Measurements from ENCODE around the gene GRIK5. TPM values are rescaled to one million over a fixed set of nuclear protein-coding genes. Genes with fewer than 3 reads are reported as not detected.

Gene GRIK5
- total and polyA plus RNA-seq, 2 donors from 2014 or later = 8.9 to 16.2 TPM

DNA sequence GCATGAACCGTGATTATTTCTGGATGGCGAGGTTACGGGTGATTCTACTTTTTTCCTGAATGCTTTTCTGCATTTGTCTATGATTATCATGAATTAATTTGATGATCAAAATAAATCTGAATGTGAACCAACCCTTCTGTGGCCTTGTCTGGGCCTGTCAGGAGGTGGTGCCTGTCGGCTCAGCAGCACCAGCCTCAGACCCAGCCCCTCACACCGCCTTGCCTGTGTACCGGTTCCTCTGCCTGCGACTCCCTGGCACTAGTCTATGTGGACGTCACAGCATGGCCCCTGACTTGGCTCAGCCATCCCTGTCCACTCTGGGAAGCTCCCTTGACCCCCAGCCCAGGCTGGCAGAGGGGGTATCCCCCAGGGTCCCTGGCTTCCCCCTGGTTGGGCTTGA lies 95.4 kb downstream of the GRIK5 start:
- intact Hi-C loops (cut with DNase I) = no loop called here

DNA sequence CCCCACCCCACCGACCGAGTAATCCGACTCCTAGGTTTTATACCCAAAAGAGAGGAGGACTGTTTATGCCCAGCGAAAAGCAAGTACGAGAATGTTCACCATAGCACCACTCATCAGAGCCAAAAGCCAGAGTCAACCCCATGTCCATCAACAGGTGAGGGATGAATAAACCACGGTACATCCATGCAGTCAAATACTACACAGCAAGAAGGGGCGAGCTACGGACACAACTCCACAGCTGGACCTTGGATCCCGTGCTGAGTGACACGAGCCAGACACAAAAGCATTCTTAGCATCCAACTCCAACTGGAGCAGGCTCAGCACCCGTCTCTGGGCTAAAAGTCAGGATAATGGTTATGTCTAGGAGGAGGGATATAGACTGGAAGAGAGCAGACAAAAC lies 98.6 kb downstream of the GRIK5 start:
- FAIRE-seq (no peak), DNase-seq (no peak)
- intact Hi-C loops (cut with DNase I) = no loop called here
- H3K9ac ChIP-seq (ENCODE audit: low read length in 3 of 3) = no peak overlapping the region
- no peaks in the 10 kb centered on the region for H3K36me3 ChIP-seq (ENCODE audit: control insufficient read depth in 2 of 3, insufficient read depth in 3 of 3, low read length in 3 of 3)
- H3K27ac ChIP-seq (ENCODE audit: low read depth in 2 of 2, low read length in 2 of 2) = no peak overlapping the region
- TF ChIP-seq, protein P1, sequence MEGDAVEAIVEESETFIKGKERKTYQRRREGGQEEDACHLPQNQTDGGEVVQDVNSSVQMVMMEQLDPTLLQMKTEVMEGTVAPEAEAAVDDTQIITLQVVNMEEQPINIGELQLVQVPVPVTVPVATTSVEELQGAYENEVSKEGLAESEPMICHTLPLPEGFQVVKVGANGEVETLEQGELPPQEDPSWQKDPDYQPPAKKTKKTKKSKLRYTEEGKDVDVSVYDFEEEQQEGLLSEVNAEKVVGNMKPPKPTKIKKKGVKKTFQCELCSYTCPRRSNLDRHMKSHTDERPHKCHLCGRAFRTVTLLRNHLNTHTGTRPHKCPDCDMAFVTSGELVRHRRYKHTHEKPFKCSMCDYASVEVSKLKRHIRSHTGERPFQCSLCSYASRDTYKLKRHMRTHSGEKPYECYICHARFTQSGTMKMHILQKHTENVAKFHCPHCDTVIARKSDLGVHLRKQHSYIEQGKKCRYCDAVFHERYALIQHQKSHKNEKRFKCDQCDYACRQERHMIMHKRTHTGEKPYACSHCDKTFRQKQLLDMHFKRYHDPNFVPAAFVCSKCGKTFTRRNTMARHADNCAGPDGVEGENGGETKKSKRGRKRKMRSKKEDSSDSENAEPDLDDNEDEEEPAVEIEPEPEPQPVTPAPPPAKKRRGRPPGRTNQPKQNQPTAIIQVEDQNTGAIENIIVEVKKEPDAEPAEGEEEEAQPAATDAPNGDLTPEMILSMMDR (IDR thresholded peaks at IDR 0.05; ENCODE audit: borderline replicate concordance, extremely low read depth, insufficient read depth) = no peak
- H3K27me3 ChIP-seq (ENCODE audit: control insufficient read depth, insufficient read depth, low read length) = no peaks in the 10 kb centered on the region
- H3K4me3 ChIP-seq (ENCODE audit: low read length in 3 of 3) = no peak overlapping the region
- H3K9me3 ChIP-seq (ENCODE audit: control insufficient read depth in 2 of 3, insufficient read depth in 1 of 3, low read length in 3 of 3) = no peaks in the 10 kb centered on the region
- H3K4me1 ChIP-seq (ENCODE audit: control insufficient read depth in 2 of 3, insufficient read depth in 2 of 3, low read depth in 1 of 3, low read length in 3 of 3) = no peaks in the 10 kb centered on the region

More for the DNA sequence above, 95.4 kb downstream of the GRIK5 start:
- no peak overlapping the region for H3K27ac ChIP-seq (ENCODE audit: low read depth in 2 of 2, low read length in 2 of 2)
- H3K9ac ChIP-seq (ENCODE audit: low read length in 3 of 3) = no peak overlapping the region
- H3K4me3 ChIP-seq (ENCODE audit: low read length in 3 of 3) = no peak overlapping the region
- FAIRE-seq = no peak
- H3K36me3 ChIP-seq (ENCODE audit: control insufficient read depth in 2 of 3, insufficient read depth in 3 of 3, low read length in 3 of 3) = no peaks in the 10 kb centered on the region
- H3K4me1 ChIP-seq (ENCODE audit: control insufficient read depth in 2 of 3, insufficient read depth in 2 of 3, low read depth in 1 of 3, low read length in 3 of 3) = no peaks in the 10 kb centered on the region
- H3K9me3 ChIP-seq (ENCODE audit: control insufficient read depth in 2 of 3, insufficient read depth in 1 of 3, low read length in 3 of 3) = no peaks in the 10 kb centered on the region
- TF ChIP-seq, protein P1 (IDR thresholded peaks at IDR 0.05; ENCODE audit: borderline replicate concordance, extremely low read depth, insufficient read depth) = no peak
- no peak for DNase-seq
- H3K27me3 ChIP-seq (ENCODE audit: control insufficient read depth, insufficient read depth, low read length) = no peaks in the 10 kb centered on the region

DNA sequence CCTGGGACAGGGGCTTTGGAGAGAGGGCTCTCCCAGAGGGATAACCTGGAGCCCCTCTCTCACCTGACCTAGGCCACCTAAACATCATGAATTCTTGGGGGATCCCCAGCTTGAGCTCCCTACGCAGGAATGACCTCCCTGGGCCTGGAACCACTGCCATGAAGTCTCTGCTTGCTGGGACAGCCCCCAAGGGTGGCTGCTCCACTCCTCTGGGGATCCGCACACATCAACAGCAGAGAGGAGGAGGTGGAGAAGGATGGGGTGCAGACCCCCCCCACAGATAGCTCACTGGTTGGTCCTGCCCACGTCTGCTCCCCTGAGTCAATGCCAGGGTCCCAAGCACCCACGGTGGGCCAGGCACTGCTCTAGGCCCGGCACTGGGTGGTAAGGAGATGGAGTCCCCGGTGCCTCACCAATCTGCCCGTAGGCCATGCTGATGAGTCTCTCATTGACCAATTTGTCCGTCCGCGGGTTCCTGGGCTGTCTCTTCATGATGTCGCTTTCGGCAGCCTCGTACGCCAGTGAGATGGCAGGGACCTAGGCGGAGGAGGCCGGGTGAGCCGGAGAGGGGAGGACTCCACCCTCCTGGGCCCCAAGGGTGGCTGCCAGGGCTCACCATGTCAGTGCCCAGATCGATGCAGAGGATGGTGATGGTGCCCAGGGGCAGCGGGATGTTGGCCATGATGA lies 100.1 kb downstream of the GRIK5 start:
- H3K27me3 ChIP-seq (ENCODE audit: control insufficient read depth, insufficient read depth, low read length) = no peaks in the 10 kb centered on the region
- TF ChIP-seq, protein P1 (IDR thresholded peaks at IDR 0.05; ENCODE audit: borderline replicate concordance, extremely low read depth, insufficient read depth) = no peak
- intact Hi-C loops (cut with DNase I) = no loop called here

More for the DNA sequence above, 100.1 kb downstream of the GRIK5 start:
- no peak overlapping the region for H3K9ac ChIP-seq (ENCODE audit: low read length in 3 of 3)
- no peaks in the 10 kb centered on the region for H3K9me3 ChIP-seq (ENCODE audit: control insufficient read depth in 2 of 3, insufficient read depth in 1 of 3, low read length in 3 of 3)
- H3K36me3 ChIP-seq (ENCODE audit: control insufficient read depth in 2 of 3, insufficient read depth in 3 of 3, low read length in 3 of 3) = no peaks in the 10 kb centered on the region
- FAIRE-seq (no peak), DNase-seq (no peak)
- H3K4me3 ChIP-seq (ENCODE audit: low read length in 3 of 3) = no peak overlapping the region
- no peak overlapping the region for H3K27ac ChIP-seq (ENCODE audit: low read depth in 2 of 2, low read length in 2 of 2)
- no peaks in the 10 kb centered on the region for H3K4me1 ChIP-seq (ENCODE audit: control insufficient read depth in 2 of 3, insufficient read depth in 2 of 3, low read depth in 1 of 3, low read length in 3 of 3)

Measured in kidney (tissue), 14 donors.